Ovary (tissue), 9 donors: ENCODE results near the gene DISP2. TPM values are rescaled to one million over a fixed set of nuclear protein-coding genes. Genes with fewer than 3 reads are reported as not detected.

Source experiments
- DNase-seq, 5 donors: peaks; one replicate each; pipeline ENCODE4 v3.0.0-alpha.2; 2019 to 2020
- H3K27ac ChIP-seq, 2 donors: fragments of 200-600 bp; one replicate each; pipeline versions ENCODE4 v1.5.1 to v1.8.0; 2019 to 2022
- H3K27me3 ChIP-seq: fragments of 200-600 bp; one replicate; pipeline ENCODE4 v1.8.0; 2022
- H3K36me3 ChIP-seq: fragments of 200-600 bp; sonication (generic); one replicate; pipeline ENCODE4 v1.5.1; 2019
- H3K4me1 ChIP-seq: one replicate; pipeline ENCODE4 v1.8.1; 2013; ENCODE audit warnings: mild to moderate bottlenecking, moderate library complexity; ENCODE audit not compliant: insufficient read depth
- H3K4me3 ChIP-seq: fragments of 200-600 bp; sonication (generic); one replicate; pipeline ENCODE4 v1.5.1; 2017
- H3K9me3 ChIP-seq, 2 donors: fragments of 200-600 bp in 1 of 2; sonication (generic) in 1 of 2; one replicate each; pipeline versions ENCODE4 v1.5.1 to v1.8.1; 2013 to 2019; ENCODE audit warnings: mild to moderate bottlenecking in 1 of 2, moderate library complexity in 1 of 2
- EP300 ChIP-seq: sonication (generic); formaldehyde crosslinking; IDR thresholded peaks from one replicate; pipeline ENCODE4 v1.6.1; 2017; ENCODE audit warnings: antibody characterized with exemption
- POLR2A ChIP-seq: fragments of 450-650 bp; IDR thresholded peaks from one replicate; pipeline ENCODE4 v1.6.1; 2017; ENCODE audit warnings: antibody characterized with exemption, mild to moderate bottlenecking, moderate library complexity
- WGBS, 3 donors: extraction: QIAGEN DNeasy Blood & Tissue Kit in 1 of 3; methylation state at CpG; one replicate each; pipeline versions ENCODE4 v1.1.5 to v1.1.7; 2013 to 2017; 5-methylcytosine and 5-hydroxymethylcytosine counted together
- intact Hi-C, 4 donors: fragments of 100-400 bp; cut with DNase I; formaldehyde crosslinking; loops; one replicate each; pipeline versions ENCODE4 v1.11.0 to v1.15.1; 2022 to 2023
- polyA plus RNA-seq, 2 donors: library from polyadenylated mRNA; stranded (reverse); fragments of 200-250 nt in 1 of 2; fragments of 350-450 nt in 1 of 2; fragmentation: Illumina TruSeq in 1 of 2; extraction: RNeasy Lipid Tissue Mini Kit (QIAGEN cat#74804) in 1 of 2; gene quantifications; one replicate each; pipeline ENCODE4 v1.2.3, GENCODE V29; 2013 to 2014
- total RNA-seq, 7 donors: library from RNA; depleted of rRNA in 2 of 7; stranded (reverse); fragments of >200 nt in 2 of 7; fragmentation: NEBNext Ultra II Directional in 3 of 7; extraction: Animal tissue kit (Norgen Biotek cat#: 25700) in 3 of 7; gene quantifications; one replicate each; pipeline versions ENCODE4 v1.1.0 to v1.2.4, GENCODE V29; 2016 to 2023
- TF ChIP-seq, protein P1 (sequence below), 3 donors: fragments of 450-650 bp in 2 of 3; fragments of 200-600 bp in 1 of 3; IDR thresholded peaks; one replicate each; pipeline versions ENCODE4 v1.5.1 to v1.8.0; 2016 to 2022; ENCODE audit warnings: antibody characterized with exemption in 3 of 3, mild to moderate bottlenecking in 1 of 3
- donor health status: DM: no; HTN: no; CAD: no; lungs with moderate emphysema.
- donor health status: DM: no; HTN: no; CAD: no.
- donor health status: Bipolar disorder and iron deficiency.
- donor health status: DM: yes; HTN: yes; CAD: no.
- donor health status: DM: no; HTN: no; CAD: no.
- donor health status: DM: yes; HTN: yes; CAD: no.

The DISP2 gene
- total and polyA plus RNA-seq, 9 donors, result 0.48 to 12.9 (median 1.9) TPM; not detected in 2

DNA sequence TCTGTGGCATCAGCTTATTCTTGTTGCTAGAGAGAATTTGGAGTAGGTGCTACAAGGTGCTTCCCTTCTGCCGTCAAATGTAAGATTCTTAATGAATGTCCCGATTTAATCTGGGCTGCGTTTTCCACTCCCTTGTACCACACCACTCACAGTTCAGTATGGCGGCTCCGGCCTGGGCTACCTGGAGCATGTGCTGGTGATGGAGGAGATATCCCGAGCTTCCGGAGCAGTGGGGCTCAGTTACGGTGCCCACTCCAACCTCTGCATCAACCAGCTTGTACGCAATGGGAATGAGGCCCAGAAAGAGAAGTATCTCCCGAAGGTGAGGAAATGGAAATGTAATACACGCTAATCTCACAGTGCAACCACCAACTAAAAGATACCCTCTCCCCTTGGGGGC lies 52.5 kb downstream of the DISP2 start:
- H3K36me3 ChIP-seq, result no peaks in the 10 kb centered on the region
- DNase-seq, result no peak
- intact Hi-C loops, result no loop called here

DNA sequence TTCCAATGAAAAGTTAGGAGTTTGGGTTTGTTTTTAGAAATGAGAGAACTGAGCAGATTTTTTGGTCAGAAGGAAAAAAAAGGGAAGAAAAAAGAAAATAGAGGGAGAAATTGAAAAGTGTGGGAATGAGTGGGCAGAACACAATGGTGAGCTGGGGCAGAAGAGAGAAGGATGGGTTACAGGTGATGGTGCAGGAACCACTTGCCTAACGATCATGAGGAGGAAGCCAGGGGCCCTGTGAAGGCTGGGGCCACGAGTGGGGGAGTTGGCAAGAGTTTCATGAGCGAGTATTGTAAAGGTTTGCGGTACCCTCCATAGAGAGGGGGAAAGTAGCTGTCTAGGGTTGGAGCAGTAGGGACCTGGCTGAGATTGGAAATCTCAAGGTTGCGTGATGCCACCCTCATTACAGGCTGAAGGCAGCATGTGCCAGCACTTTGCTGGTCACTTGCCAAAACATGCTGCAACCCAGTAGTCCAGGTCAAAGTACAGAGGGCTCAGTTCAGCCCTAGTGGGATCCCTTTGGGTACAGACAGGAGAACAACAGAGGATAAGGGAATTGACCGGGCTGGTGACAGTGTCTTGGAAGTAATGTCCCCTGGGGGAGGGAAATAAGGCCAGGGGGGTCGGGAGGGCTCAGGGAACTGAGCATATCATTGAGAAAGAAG lies 54.2 kb downstream of the DISP2 start:
- no peaks in the 10 kb centered on the region for H3K36me3 ChIP-seq
- H3K4me3 ChIP-seq, result no peak overlapping the region
- DNase-seq, result no peak
- H3K27ac ChIP-seq, result no peak overlapping the region
- no peaks in the 10 kb centered on the region for H3K9me3 ChIP-seq
- intact Hi-C loops, result no loop called here
- no peak for TF ChIP-seq EP300
- TF ChIP-seq, protein P1, sequence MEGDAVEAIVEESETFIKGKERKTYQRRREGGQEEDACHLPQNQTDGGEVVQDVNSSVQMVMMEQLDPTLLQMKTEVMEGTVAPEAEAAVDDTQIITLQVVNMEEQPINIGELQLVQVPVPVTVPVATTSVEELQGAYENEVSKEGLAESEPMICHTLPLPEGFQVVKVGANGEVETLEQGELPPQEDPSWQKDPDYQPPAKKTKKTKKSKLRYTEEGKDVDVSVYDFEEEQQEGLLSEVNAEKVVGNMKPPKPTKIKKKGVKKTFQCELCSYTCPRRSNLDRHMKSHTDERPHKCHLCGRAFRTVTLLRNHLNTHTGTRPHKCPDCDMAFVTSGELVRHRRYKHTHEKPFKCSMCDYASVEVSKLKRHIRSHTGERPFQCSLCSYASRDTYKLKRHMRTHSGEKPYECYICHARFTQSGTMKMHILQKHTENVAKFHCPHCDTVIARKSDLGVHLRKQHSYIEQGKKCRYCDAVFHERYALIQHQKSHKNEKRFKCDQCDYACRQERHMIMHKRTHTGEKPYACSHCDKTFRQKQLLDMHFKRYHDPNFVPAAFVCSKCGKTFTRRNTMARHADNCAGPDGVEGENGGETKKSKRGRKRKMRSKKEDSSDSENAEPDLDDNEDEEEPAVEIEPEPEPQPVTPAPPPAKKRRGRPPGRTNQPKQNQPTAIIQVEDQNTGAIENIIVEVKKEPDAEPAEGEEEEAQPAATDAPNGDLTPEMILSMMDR (IDR thresholded peaks at IDR 0.05), result no peak
- no peak for TF ChIP-seq POLR2A
- H3K27me3 ChIP-seq, result no peaks in the 10 kb centered on the region
- 79 to 82% (median 80%) methylated on average over 7 of the region's 7 CpGs for WGBS, 3 donors
- no peaks in the 10 kb centered on the region for H3K4me1 ChIP-seq

More for the DNA sequence above, 52.5 kb downstream of the DISP2 start:
- Histone ChIP-seq H3K4me3 (no peak overlapping the region), H3K4me1 (peaks cover 2% of the 10 kb centered on the region), H3K27ac (no peak overlapping the region), H3K27me3 (no peaks in the 10 kb centered on the region), H3K9me3 (no peaks in the 10 kb centered on the region)
- TF ChIP-seq, protein P1 (IDR thresholded peaks at IDR 0.05), result no peak
- TF ChIP-seq EP300 (no peak), POLR2A (no peak)
- 92 to 95% (median 93%) methylated on average over 11 of the region's 11 CpGs for WGBS, 3 donors

GRCh38 chr15:40413036-40413435 lies 55.0 kb downstream of the DISP2 start:
- no peaks in the 10 kb centered on the region for H3K36me3 ChIP-seq
- no peaks in the 10 kb centered on the region for H3K9me3 ChIP-seq
- TF ChIP-seq EP300 (no peak), POLR2A (no peak)
- TF ChIP-seq, protein P1 (IDR thresholded peaks at IDR 0.05), result no peak
- H3K4me1 ChIP-seq, result no peaks in the 10 kb centered on the region
- no peak for DNase-seq
- no peak overlapping the region for H3K27ac ChIP-seq
- no peak overlapping the region for H3K4me3 ChIP-seq
- 86 to 88% (median 87%) methylated on average over 9 of the region's 9 CpGs for WGBS, 3 donors
- no peaks in the 10 kb centered on the region for H3K27me3 ChIP-seq
- intact Hi-C loops, result no loop called here

- intact Hi-C loops, result loop anchor here in 1 of 4 donors (5.0 kb wide), 1 partner anchor 133 kb away; the partner anchor contains the start of gene ANKRD63
- Histone ChIP-seq H3K9me3 (no peaks in the 10 kb centered on the region), H3K27ac (no peak overlapping the region), H3K36me3 (no peaks in the 10 kb centered on the region), H3K27me3 (no peaks in the 10 kb centered on the region), H3K4me3 (no peak overlapping the region), H3K4me1 (no peaks in the 10 kb centered on the region)
- TF ChIP-seq, protein P1 (IDR thresholded peaks at IDR 0.05), result no peak
- no peak for TF ChIP-seq EP300
- TF ChIP-seq POLR2A, result no peak
- WGBS, 3 donors, result 81 to 85% (median 84%) methylated on average over 7 of the region's 7 CpGs
- no peak for DNase-seq
Measured at GRCh38 chr15:40414816-40415215, 56.8 kb downstream of the DISP2 start.
